Activated naive CD4-positive, alpha-beta T cell treated with anti-CD3 and anti-CD28 coated beads for 36 hours (primary cell): ENCODE results near the gene KIAA0408. TPM values are rescaled to one million over a fixed set of nuclear protein-coding genes. Genes with fewer than 3 reads are reported as not detected.

Experiments used
- total RNA-seq, 2 experiments: library from RNA; stranded (reverse); gene quantifications; one replicate each; pipeline ENCODE4 v1.2.3, GENCODE V29; 2021

The KIAA0408 gene
- total RNA-seq, 2 experiments from 2014 or later = 2.0 to 3.1 TPM

Other genes starting within 250 kb of the KIAA0408 start
- 10 to 100 TPM in 1 of 2 experiments, 1 to 10 TPM in 1; 9.7 to 10.8 TPM for gene RNF146, start 192.5 kb downstream of the KIAA0408 start, total RNA-seq
- gene ECHDC1, start 115.8 kb downstream of the KIAA0408 start, total RNA-seq = 10 to 100 TPM; 40.1 to 41.4 TPM
- not detected for gene C6orf58, start 117.8 kb upstream of the KIAA0408 start, total RNA-seq